ENCODE results near the gene OR2A5. TPM values are rescaled to one million over a fixed set of nuclear protein-coding genes. Genes with fewer than 3 reads are reported as not detected.

OR2A5 gene
- total and polyA plus RNA-seq, 2 experiments from 2014 or later: not detected

DNA sequence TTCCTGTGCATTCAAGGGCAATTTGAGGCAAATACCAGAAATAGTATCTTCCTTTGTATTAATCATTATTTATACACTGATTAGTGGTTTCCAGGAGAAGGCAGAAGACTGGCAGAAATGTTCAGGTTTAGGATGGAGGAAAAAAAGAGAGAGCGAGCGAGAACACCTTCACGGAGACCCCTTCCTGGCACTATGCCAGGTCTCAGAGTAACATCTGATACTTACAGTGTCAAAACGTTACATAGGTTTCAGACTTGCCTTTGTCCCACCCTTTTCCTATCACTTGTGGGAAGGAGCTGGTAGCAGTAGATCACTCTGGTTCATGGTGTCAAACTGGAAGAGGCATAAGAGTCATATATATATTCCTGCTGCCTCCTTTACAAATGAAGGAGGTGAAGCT lies 38.0 kb downstream of the OR2A5 start:
- Histone ChIP-seq H3K9me2 (ENCODE audit: insufficient read depth) (no peaks in the 10 kb centered on the region), H3F3A (ENCODE audit: insufficient read depth) (no peaks in the 10 kb centered on the region), H3K4me1 (ENCODE audit: insufficient read depth) (no peaks in the 10 kb centered on the region), H3K4me3 (no peak overlapping the region), H3K79me2 (ENCODE audit: insufficient read depth) (no peaks in the 10 kb centered on the region), H3K4me2 (ENCODE audit: unreplicated experiment) (no peak overlapping the region), H4K20me1 (ENCODE audit: insufficient read depth) (no peaks in the 10 kb centered on the region), H3K9me3 (ENCODE audit: low read depth) (no peaks in the 10 kb centered on the region), H3K36me3 (ENCODE audit: low read depth) (no peaks in the 10 kb centered on the region), H2AFZ (no peak overlapping the region), H3K9ac (no peak overlapping the region), H3K27ac (no peak overlapping the region), H3K27me3 (replicated peaks; ENCODE audit: insufficient read depth) (no peaks in the 10 kb centered on the region)
- WGBS, 2 experiments (ENCODE audit: low coverage in 1 of 2, low lambda C conversion rate in 2 of 2, missing lambda C conversion rate in 2 of 2): 44% methylated on average over 4 of the region's 4 CpGs
- DNase-seq: no peak
- TF ChIP-seq EZH2 (IDR thresholded peaks at IDR 0.05; ENCODE audit: insufficient read depth, poor library complexity, severe bottlenecking) (no peak), EZH2phosphoT487 (IDR thresholded peaks at IDR 0.05; ENCODE audit: insufficient read depth, low read depth) (no peak)
- in situ Hi-C loops (cut with MboI): no loop called here

DNA sequence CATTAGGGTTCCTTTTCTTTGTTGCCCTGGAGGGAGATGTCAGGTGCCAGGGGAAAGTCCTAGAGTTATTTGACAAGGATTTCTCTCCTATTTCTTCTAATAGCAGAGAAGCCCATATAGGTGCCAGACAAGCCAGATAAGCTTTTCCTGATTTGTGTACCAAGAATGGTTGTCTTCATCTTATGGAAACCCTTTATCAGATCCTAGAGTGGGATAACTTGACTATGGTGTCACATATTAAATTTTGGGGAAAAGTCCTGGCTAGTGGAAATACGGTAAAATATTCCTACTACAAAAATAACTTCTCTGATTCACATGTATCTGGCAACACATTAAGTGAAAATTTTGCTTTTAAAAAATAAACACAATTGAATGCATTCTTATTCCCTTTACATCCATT lies 38.5 kb downstream of the OR2A5 start:
- in situ Hi-C loops (cut with MboI): no loop called here
- no peak overlapping the region for H3K27ac ChIP-seq
- WGBS, 2 experiments (ENCODE audit: low coverage in 1 of 2, low lambda C conversion rate in 2 of 2, missing lambda C conversion rate in 2 of 2): 3 to 6% methylated on average over 1 of the region's 1 CpG

DNA sequence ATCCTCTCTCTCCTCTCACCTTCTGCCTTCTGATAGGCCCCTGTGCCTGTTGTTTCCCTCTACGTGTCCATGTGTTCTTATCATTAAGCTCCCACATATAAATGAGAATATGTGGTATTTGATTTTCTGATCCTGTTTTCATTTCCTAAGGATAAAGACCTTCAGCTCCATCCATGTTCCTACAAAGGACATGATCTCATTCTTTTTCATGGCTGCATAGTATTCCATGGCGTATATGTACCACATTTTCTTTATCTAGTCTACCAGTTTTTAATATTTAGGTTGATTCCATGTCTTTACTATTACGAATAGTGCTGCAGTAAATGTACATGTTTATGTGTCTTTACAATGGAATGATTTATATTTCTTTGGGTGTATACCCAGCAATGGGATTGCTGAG lies 41.9 kb downstream of the OR2A5 start:
- no peaks in the 10 kb centered on the region for H3K9me3 ChIP-seq (ENCODE audit: low read depth)
- no peaks in the 10 kb centered on the region for H3K79me2 ChIP-seq (ENCODE audit: insufficient read depth)
- H3K4me1 ChIP-seq (ENCODE audit: insufficient read depth): no peaks in the 10 kb centered on the region
- no peaks in the 10 kb centered on the region for H3F3A ChIP-seq (ENCODE audit: insufficient read depth)
- H4K20me1 ChIP-seq (ENCODE audit: insufficient read depth): no peaks in the 10 kb centered on the region
- no peak overlapping the region for H3K4me3 ChIP-seq
- no peak overlapping the region for H3K27ac ChIP-seq
- H3K9ac ChIP-seq: no peak overlapping the region
- in situ Hi-C loops (cut with MboI): no loop called here
- no peak overlapping the region for H2AFZ ChIP-seq
- H3K4me2 ChIP-seq (ENCODE audit: unreplicated experiment): no peak overlapping the region
- H3K36me3 ChIP-seq (ENCODE audit: low read depth): no peaks in the 10 kb centered on the region
- TF ChIP-seq EZH2 (IDR thresholded peaks at IDR 0.05; ENCODE audit: insufficient read depth, poor library complexity, severe bottlenecking): no peak
- TF ChIP-seq EZH2phosphoT487 (IDR thresholded peaks at IDR 0.05; ENCODE audit: insufficient read depth, low read depth): no peak
- no peak for DNase-seq
- H3K27me3 ChIP-seq (replicated peaks; ENCODE audit: insufficient read depth): no peaks in the 10 kb centered on the region
- H3K9me2 ChIP-seq (ENCODE audit: insufficient read depth): no peaks in the 10 kb centered on the region
- 37 to 43% methylated on average over 3 of the region's 3 CpGs for WGBS, 2 experiments (ENCODE audit: low coverage in 1 of 2, low lambda C conversion rate in 2 of 2, missing lambda C conversion rate in 2 of 2)

More for the DNA sequence above, 38.5 kb downstream of the OR2A5 start:
- no peaks in the 10 kb centered on the region for H3K27me3 ChIP-seq (replicated peaks; ENCODE audit: insufficient read depth)
- no peak overlapping the region for H2AFZ ChIP-seq
- no peak overlapping the region for H3K4me2 ChIP-seq (ENCODE audit: unreplicated experiment)
- H3K4me3 ChIP-seq: no peak overlapping the region
- H3F3A ChIP-seq (ENCODE audit: insufficient read depth): no peaks in the 10 kb centered on the region
- no peaks in the 10 kb centered on the region for H3K79me2 ChIP-seq (ENCODE audit: insufficient read depth)
- H3K9me3 ChIP-seq (ENCODE audit: low read depth): no peaks in the 10 kb centered on the region
- no peaks in the 10 kb centered on the region for H3K4me1 ChIP-seq (ENCODE audit: insufficient read depth)
- H4K20me1 ChIP-seq (ENCODE audit: insufficient read depth): no peaks in the 10 kb centered on the region
- DNase-seq: no peak
- H3K9ac ChIP-seq: no peak overlapping the region
- no peaks in the 10 kb centered on the region for H3K36me3 ChIP-seq (ENCODE audit: low read depth)
- H3K9me2 ChIP-seq (ENCODE audit: insufficient read depth): no peaks in the 10 kb centered on the region
- TF ChIP-seq EZH2 (IDR thresholded peaks at IDR 0.05; ENCODE audit: insufficient read depth, poor library complexity, severe bottlenecking): no peak
- no peak for TF ChIP-seq EZH2phosphoT487 (IDR thresholded peaks at IDR 0.05; ENCODE audit: insufficient read depth, low read depth)

DNA sequence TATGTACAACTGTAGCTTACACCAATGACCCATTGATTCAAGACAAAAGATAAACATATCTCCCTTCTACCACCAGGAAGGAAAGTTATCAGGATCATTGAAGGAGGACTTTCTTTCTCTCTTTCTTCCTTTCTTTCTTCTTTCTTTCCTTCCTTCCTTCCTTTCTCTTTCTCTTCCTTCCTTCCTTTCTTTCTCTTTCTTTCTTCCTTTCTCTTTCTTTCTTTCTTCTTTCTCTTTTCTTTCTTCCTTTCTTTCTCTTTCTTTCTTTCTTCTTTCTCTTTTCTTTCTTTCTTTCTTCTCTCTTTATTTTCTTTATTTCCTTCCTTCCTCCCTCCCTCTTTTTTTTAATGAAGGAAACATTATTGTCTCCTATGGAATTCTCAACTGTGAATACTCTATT lies 50.0 kb downstream of the OR2A5 start:
- Histone ChIP-seq H3K9me2 (ENCODE audit: insufficient read depth) (no peaks in the 10 kb centered on the region), H3F3A (ENCODE audit: insufficient read depth) (no peaks in the 10 kb centered on the region), H3K79me2 (ENCODE audit: insufficient read depth) (no peaks in the 10 kb centered on the region), H3K4me1 (ENCODE audit: insufficient read depth) (no peaks in the 10 kb centered on the region), H3K9ac (no peak overlapping the region), H3K9me3 (ENCODE audit: low read depth) (no peaks in the 10 kb centered on the region), H3K4me2 (ENCODE audit: unreplicated experiment) (no peak overlapping the region), H3K36me3 (ENCODE audit: low read depth) (no peaks in the 10 kb centered on the region), H3K4me3 (no peak overlapping the region), H4K20me1 (ENCODE audit: insufficient read depth) (no peaks in the 10 kb centered on the region), H2AFZ (no peak overlapping the region), H3K27me3 (replicated peaks; ENCODE audit: insufficient read depth) (no peaks in the 10 kb centered on the region), H3K27ac (no peak overlapping the region)
- no peak for DNase-seq
- in situ Hi-C loops (cut with MboI): no loop called here
- TF ChIP-seq EZH2 (IDR thresholded peaks at IDR 0.05; ENCODE audit: insufficient read depth, poor library complexity, severe bottlenecking): no peak
- TF ChIP-seq EZH2phosphoT487 (IDR thresholded peaks at IDR 0.05; ENCODE audit: insufficient read depth, low read depth): no peak

DNA sequence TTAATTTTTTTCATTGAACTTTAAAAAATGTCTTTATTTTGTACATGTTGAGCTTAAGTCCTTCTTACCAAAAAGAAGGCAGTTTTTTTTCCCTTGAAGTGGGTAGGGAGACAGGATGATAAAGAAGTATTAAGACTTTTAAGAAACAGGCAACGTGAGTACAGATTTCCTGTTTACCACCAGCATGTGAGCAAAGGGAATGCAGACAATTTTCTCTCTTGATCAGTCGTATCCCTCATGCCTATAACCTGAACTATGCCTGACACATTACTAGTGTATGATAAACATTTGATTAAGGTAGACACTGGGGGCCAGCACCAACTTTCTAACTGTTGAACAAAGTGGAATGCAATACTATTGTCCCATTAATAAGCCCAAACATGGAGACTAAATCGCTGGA lies 51.9 kb downstream of the OR2A5 start:
- TF ChIP-seq EZH2 (IDR thresholded peaks at IDR 0.05; ENCODE audit: insufficient read depth, poor library complexity, severe bottlenecking) (no peak), EZH2phosphoT487 (IDR thresholded peaks at IDR 0.05; ENCODE audit: insufficient read depth, low read depth) (no peak)
- Histone ChIP-seq H3K4me3 (no peak overlapping the region), H4K20me1 (ENCODE audit: insufficient read depth) (no peaks in the 10 kb centered on the region), H3K27ac (no peak overlapping the region), H3K4me2 (ENCODE audit: unreplicated experiment) (no peak overlapping the region), H3K79me2 (ENCODE audit: insufficient read depth) (no peaks in the 10 kb centered on the region), H3F3A (ENCODE audit: insufficient read depth) (no peaks in the 10 kb centered on the region), H3K9me2 (ENCODE audit: insufficient read depth) (no peaks in the 10 kb centered on the region), H3K36me3 (ENCODE audit: low read depth) (no peaks in the 10 kb centered on the region), H2AFZ (no peak overlapping the region), H3K27me3 (replicated peaks; ENCODE audit: insufficient read depth) (no peaks in the 10 kb centered on the region), H3K4me1 (ENCODE audit: insufficient read depth) (no peaks in the 10 kb centered on the region), H3K9ac (no peak overlapping the region), H3K9me3 (ENCODE audit: low read depth) (no peaks in the 10 kb centered on the region)
- DNase-seq: no peak
- WGBS, 2 experiments (ENCODE audit: low coverage in 1 of 2, low lambda C conversion rate in 2 of 2, missing lambda C conversion rate in 2 of 2): 23 to 28% methylated on average over 3 of the region's 3 CpGs
- in situ Hi-C loops (cut with MboI): no loop called here
